HEK293 (cell line): ENCODE measurements around the gene TCF12.
A peak's percentile ranks its signal among the peaks of the same experiment; 100 is the strongest.

Source experiments
- CTCF ChIA-PET: fragments of 350-600 bp; formaldehyde crosslinking; extraction: SDS; loops from one replicate; lab custom pipeline; 2021; ENCODE audit warnings: antibody characterized with exemption; lab: Yijun Ruan, JAX
- POLR2A ChIA-PET: fragments of 300-600 bp; formaldehyde crosslinking; extraction: SDS; loops from one replicate; lab custom pipeline; 2020; ENCODE audit warnings: antibody characterized with exemption, inconsistent platforms; lab: Yijun Ruan, JAX
- H3K27ac ChIP-seq: fragments of 200-500 bp; sonication (Bioruptor generic); 2 replicates; pipeline ENCODE4 v1.5.1; 2014; ENCODE audit warnings: low read depth, low read length, control low read depth, inconsistent platforms; ENCODE audit errors: extremely low read depth
- H3K36me3 ChIP-seq, 2 experiments: fragments of 200-500 bp in 1 of 2; sonication (Bioruptor generic) in 1 of 2; 1 replicate in 1 of 2; 2 replicates in 1 of 2; pipeline ENCODE4 v1.5.1; 2014 to 2017; ENCODE audit warnings: inconsistent platforms in 2 of 2, low read length in 2 of 2; ENCODE audit not compliant: control insufficient read depth in 2 of 2, insufficient read depth in 1 of 2
- H3K4me1 ChIP-seq: fragments of 200-500 bp; sonication (Bioruptor generic); 2 replicates; pipeline ENCODE4 v1.5.1; 2014; ENCODE audit warnings: mild to moderate bottlenecking, low read length, inconsistent platforms; ENCODE audit not compliant: control insufficient read depth, insufficient read depth
- H3K4me3 ChIP-seq: 2 replicates; pipeline ENCODE4 v1.5.1; 2011; ENCODE audit warnings: low read depth, mild to moderate bottlenecking, control low read depth, low read length, moderate library complexity
- H3K9me3 ChIP-seq: fragments of 200-500 bp; sonication (Bioruptor generic); 2 replicates; pipeline ENCODE4 v1.5.1; 2014; ENCODE audit warnings: low read depth, low read length, inconsistent platforms; ENCODE audit not compliant: control insufficient read depth, insufficient read depth
- FEZF1 ChIP-seq: fragments of 450-650 bp; formaldehyde crosslinking; IDR thresholded peaks from 2 replicates; pipeline ENCODE4 v1.5.1; 2016; ENCODE audit warnings: missing biosample characterization, missing genetic modification characterization
- OVOL3 ChIP-seq: fragments of 450-650 bp; formaldehyde crosslinking; IDR thresholded peaks from 2 replicates; pipeline ENCODE4 v1.5.1; 2016; ENCODE audit warnings: missing biosample characterization, missing genetic modification characterization
- PRDM6 ChIP-seq: fragments of 450-650 bp; formaldehyde crosslinking; IDR thresholded peaks from 2 replicates; pipeline ENCODE4 v1.5.1; 2017; ENCODE audit warnings: missing biosample characterization, missing genetic modification characterization
- RBAK ChIP-seq: fragments of 450-650 bp; formaldehyde crosslinking; IDR thresholded peaks from 2 replicates; pipeline ENCODE4 v1.5.1; 2016; ENCODE audit warnings: missing biosample characterization, missing genetic modification characterization
- ZBTB20 ChIP-seq: fragments of 450-650 bp; formaldehyde crosslinking; IDR thresholded peaks from 2 replicates; pipeline ENCODE4 v1.5.1; 2016; ENCODE audit warnings: missing biosample characterization, missing genetic modification characterization
- ZNF223 ChIP-seq: fragments of 450-650 bp; formaldehyde crosslinking; IDR thresholded peaks from 2 replicates; pipeline ENCODE4 v1.5.1; 2016; ENCODE audit warnings: missing biosample characterization, missing genetic modification characterization
- ZNF26 ChIP-seq: fragments of 450-650 bp; formaldehyde crosslinking; IDR thresholded peaks from 2 replicates; pipeline ENCODE4 v1.5.1; 2016; ENCODE audit warnings: missing biosample characterization, missing genetic modification characterization
- ZNF335 ChIP-seq: fragments of 450-650 bp; formaldehyde crosslinking; conservative IDR thresholded peaks from 2 replicates; pipeline ENCODE4 v1.5.1; 2016; ENCODE audit warnings: missing biosample characterization, missing genetic modification characterization
- ZNF560 ChIP-seq: fragments of 450-650 bp; formaldehyde crosslinking; IDR thresholded peaks from 2 replicates; pipeline ENCODE4 v1.5.1; 2017; ENCODE audit warnings: missing biosample characterization, missing genetic modification characterization, borderline replicate concordance
- ZNF580 ChIP-seq: fragments of 450-650 bp; formaldehyde crosslinking; IDR thresholded peaks from 2 replicates; pipeline ENCODE4 v1.5.1; 2016; ENCODE audit warnings: missing biosample characterization, missing genetic modification characterization
- TF ChIP-seq, protein P1 (sequence below): fragments of 450-650 bp; formaldehyde crosslinking; IDR thresholded peaks from 2 replicates; pipeline ENCODE4 v1.5.1; 2016; ENCODE audit warnings: missing biosample characterization, missing genetic modification characterization

The TCF12 gene

DNA sequence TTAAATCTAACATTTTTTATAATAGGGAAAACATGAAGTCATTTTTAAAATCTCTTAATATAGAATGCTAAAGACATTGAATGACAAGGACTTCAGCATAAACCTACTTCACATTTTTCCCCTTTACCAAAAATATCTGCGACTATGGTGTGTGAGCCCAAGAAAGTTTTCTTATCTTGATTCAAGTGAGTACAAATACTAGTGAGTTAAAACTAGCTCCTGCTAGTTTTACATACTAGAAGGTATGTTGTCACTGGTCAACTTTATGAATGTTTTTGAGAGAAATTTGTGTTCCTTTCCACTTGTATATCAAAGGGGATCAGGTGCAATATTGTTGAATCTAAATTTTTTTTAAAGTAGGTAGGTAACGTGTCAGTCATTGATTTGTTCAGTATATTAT is 305.4 kb downstream of the TCF12 start:
- ChIA-PET CTCF (no interaction called here), POLR2A (no interaction called here)
- H3K9me3 ChIP-seq, result no peaks in the 10 kb centered on the region
- H3K4me3 ChIP-seq, result no peak overlapping the region
- no peaks in the 10 kb centered on the region for H3K36me3 ChIP-seq
- H3K27ac ChIP-seq, result no peak overlapping the region
- H3K4me1 ChIP-seq, result 0 out of 2 replicates have a peak, but pooled peaks cover 4% of the 10 kb centered on the region
- TF ChIP-seq ZNF223 (tag by site-specific recombination) (no peak), PRDM6 (tag by site-specific recombination) (peak; percentile 56)

- Histone ChIP-seq H3K4me3 (no peak overlapping the region), H3K4me1 (0 out of 2 replicates have a peak, but pooled peaks cover 4% of the 10 kb centered on the region), H3K27ac (no peak overlapping the region), H3K36me3 (no peaks in the 10 kb centered on the region), H3K9me3 (no peaks in the 10 kb centered on the region)
- ChIA-PET CTCF (no interaction called here), POLR2A (no interaction called here)
- TF ChIP-seq ZNF560 (no peak), ZNF335 (0 out of 2 replicates have a peak, but pooled peaks have one; percentile 17), PRDM6 (tag by site-specific recombination) (peak; percentile 70)
These were observed 306.2 kb downstream of the TCF12 start for GRCh38 chr15:57224664-57225063.

DNA sequence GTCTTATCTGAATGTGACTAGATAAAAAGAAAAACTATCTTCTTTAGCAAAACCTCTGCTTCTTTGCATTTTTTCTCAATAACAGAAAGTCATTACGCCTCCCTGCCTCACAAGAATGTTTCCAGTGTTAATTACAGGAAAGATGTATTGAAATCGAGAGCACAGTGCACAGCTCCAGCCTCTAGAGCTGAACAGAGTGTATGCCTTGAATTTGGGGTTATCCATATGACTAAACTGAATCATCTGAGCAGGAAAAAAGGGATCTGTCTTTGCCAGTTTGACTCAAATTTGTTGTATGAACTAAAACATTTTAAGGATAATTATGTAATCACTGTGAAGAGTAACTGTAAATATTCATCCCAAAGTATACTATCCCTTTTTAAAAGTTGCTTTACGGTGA is 308.7 kb downstream of the TCF12 start:
- ChIA-PET CTCF (no interaction called here), POLR2A (no interaction called here)
- no peak overlapping the region for H3K4me3 ChIP-seq
- H3K4me1 ChIP-seq, result no peaks in the 10 kb centered on the region
- TF ChIP-seq PRDM6 (tag by site-specific recombination), result peak; percentile 9; the same call in 1 of the 2 replicates
- TF ChIP-seq OVOL3, result no peak
- TF ChIP-seq ZNF580 (tag by site-specific recombination), result no peak
- H3K27ac ChIP-seq, result no peak overlapping the region
- H3K36me3 ChIP-seq, result peaks cover 0 to under 1% of the 10 kb centered on the region in 2 experiments; a peak in 1 of 3 replicates
- no peaks in the 10 kb centered on the region for H3K9me3 ChIP-seq

- no peaks in the 10 kb centered on the region for H3K4me1 ChIP-seq
- H3K4me3 ChIP-seq, result no peak overlapping the region
- no peak overlapping the region for H3K27ac ChIP-seq
- POLR2A ChIA-PET, result no interaction called here
- peaks cover 0 to 5% of the 10 kb centered on the region in 2 experiments; a peak in 1 of 3 replicates for H3K36me3 ChIP-seq
- TF ChIP-seq FEZF1 (tag by site-specific recombination) (peak; percentile 60), RBAK (tag by site-specific recombination) (no peak)
- CTCF ChIA-PET, result no interaction called here
- no peaks in the 10 kb centered on the region for H3K9me3 ChIP-seq
These were observed 309.5 kb downstream of the TCF12 start for GRCh38 chr15:57227899-57228298.

DNA sequence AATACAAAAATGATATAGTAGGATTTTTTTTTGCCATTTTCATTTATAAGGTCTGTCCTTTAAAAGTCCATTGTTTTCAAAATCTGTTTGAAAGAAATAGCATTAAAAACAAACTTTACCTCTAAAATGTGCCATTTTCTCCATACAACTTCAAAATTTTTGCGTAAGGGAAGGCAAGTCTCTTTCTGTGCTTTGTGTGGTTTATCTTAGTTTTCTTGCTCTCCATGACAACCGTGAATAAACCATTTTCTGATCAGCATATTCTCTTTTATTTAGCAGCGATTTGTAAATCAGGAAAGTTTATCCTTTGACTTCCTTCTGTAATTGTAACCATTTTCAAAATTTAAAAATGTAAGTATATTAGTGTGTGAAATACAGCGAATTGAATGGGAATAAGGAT is 310.0 kb downstream of the TCF12 start:
- H3K36me3 ChIP-seq, result peaks cover under 1 to 5% of the 10 kb centered on the region in 2 experiments; a peak in 2 of 3 replicates
- ChIA-PET POLR2A (no interaction called here), CTCF (no interaction called here)
- H3K27ac ChIP-seq, result no peak overlapping the region
- H3K4me1 ChIP-seq, result no peaks in the 10 kb centered on the region
- TF ChIP-seq ZNF26 (no peak), ZBTB20 (tag by site-specific recombination) (no peak), RBAK (tag by site-specific recombination) (no peak), PRDM6 (tag by site-specific recombination) (no peak)
- TF ChIP-seq, protein P1, sequence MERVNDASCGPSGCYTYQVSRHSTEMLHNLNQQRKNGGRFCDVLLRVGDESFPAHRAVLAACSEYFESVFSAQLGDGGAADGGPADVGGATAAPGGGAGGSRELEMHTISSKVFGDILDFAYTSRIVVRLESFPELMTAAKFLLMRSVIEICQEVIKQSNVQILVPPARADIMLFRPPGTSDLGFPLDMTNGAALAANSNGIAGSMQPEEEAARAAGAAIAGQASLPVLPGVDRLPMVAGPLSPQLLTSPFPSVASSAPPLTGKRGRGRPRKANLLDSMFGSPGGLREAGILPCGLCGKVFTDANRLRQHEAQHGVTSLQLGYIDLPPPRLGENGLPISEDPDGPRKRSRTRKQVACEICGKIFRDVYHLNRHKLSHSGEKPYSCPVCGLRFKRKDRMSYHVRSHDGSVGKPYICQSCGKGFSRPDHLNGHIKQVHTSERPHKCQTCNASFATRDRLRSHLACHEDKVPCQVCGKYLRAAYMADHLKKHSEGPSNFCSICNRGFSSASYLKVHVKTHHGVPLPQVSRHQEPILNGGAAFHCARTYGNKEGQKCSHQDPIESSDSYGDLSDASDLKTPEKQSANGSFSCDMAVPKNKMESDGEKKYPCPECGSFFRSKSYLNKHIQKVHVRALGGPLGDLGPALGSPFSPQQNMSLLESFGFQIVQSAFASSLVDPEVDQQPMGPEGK, result no peak
- H3K4me3 ChIP-seq, result no peak overlapping the region
- H3K9me3 ChIP-seq, result no peaks in the 10 kb centered on the region
